GM18909 (cell line): ENCODE measurements around the gene NXPH4.

Experiments
- ATAC-seq: cut with Tn5 transposase; IDR thresholded peaks from one replicate; pipeline ENCODE4 v1.9.1; 2021; ENCODE audit warnings: mild to moderate bottlenecking; ENCODE audit not compliant: unreplicated experiment, poor library complexity

Gene NXPH4

DNA sequence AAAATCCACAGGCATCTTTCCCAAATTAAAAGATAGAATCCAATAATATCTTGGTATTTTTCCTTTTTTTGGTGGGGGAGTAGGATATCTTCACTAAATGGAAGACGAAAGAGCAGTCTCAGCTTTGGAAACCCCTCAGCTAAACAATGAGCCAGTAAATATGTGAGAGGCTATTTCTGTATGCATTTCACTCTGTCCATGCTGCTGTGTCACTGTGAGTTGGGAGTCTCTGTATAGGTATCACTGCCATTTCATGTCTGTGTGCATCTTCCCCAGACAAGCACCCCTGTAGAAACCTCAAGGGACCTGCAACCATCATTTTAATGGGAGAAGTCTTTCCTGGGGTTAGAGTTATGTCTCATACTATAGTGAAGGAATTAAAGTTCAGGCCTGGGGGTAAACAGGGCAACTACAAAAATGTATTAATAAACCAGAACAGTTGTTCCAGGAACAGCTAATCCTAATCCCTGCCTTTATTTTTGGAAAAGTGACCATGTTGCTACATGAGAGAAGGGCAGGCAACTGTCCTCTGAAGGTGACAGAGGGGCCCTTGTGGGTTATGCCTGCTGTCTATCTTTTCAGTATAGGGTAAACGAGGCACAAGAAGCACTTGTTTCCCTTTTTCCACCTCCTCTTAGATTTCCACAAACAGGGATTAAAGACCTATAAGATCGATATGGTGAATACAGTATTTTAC, 45.7 kb downstream of the NXPH4 start:
- ATAC-seq, result no peak

DNA sequence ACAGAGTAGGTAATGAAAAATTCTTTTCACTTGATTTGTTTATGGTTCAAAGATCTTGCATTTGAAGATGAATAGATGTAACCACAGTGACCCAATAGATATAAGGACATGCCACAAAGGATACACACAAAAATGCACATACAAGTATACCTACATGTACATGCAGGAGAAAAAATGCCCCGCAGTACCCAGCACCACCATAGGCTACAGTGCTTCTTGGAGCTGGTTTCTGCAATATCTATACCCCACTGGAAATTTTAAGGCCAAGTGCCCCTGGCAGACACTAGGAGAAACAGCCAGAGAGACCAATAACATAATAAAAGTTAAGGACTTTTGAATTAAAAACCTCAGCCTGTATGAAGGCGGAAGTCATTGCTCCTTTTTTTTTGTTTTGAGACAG, 46.5 kb downstream of the NXPH4 start:
- ATAC-seq, result no peak

DNA sequence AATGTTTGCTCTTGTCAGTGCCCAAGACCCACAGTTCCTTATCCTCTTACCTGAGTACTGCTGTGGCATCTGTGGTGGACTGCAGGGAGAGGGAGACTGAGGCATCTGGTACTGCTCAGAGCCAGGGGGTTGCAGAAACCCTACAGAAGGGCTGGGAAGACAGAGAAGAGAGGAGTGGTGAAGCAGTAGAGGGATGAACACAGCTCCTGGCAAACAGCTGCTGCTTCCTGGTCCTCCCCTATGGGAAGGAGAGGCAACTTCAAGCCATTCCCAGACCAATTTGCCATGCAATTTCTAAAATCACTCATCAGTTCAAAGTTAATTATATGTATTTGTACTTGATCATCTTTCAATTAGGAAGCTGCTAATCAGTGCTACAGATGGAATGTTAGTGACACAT, 50.1 kb downstream of the NXPH4 start:
- ATAC-seq, result no peak

DNA sequence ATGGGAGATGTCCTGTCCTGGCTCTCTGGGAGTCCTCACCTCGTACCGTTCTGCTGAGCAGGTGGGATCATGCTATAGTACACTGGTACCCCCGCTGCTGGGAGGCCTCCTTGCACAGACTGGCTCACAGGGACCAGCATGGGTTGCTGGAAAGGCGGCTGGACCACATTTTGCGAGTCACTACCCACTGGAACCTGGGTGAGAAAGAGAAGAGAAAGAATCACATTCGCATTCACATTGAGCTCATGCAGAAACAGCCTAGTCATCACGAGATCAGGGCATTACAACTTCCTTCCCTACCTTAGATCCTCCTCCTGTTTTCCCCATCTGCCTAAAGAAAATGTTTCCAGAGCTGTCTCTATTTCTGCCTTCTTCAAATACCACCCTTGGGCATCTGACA, 51.7 kb downstream of the NXPH4 start:
- no peak for ATAC-seq

DNA sequence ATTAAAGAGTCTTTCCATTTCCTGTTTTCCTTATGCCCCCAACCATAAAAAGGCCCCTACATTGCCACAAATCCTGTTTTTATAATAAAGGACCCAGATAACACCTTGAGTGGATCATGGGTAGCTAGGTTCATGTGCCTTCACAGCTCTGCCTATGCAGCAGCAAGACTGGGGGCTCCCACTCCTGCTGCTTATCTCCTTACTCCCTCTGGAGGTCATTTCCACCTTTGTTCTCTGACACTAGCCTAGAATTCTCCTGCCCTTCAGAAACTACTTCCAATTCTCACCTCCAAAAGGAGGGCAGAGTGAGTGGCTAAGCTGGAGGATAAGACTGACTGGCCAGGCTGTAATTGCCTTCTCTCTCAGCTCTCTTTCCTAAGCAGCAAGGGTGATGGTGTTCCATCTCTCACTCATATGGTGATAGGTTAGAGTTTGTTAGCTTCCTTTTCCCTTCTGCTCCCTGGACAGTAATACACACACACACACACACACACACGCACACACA, 54.4 kb downstream of the NXPH4 start:
- ATAC-seq, result no peak

DNA sequence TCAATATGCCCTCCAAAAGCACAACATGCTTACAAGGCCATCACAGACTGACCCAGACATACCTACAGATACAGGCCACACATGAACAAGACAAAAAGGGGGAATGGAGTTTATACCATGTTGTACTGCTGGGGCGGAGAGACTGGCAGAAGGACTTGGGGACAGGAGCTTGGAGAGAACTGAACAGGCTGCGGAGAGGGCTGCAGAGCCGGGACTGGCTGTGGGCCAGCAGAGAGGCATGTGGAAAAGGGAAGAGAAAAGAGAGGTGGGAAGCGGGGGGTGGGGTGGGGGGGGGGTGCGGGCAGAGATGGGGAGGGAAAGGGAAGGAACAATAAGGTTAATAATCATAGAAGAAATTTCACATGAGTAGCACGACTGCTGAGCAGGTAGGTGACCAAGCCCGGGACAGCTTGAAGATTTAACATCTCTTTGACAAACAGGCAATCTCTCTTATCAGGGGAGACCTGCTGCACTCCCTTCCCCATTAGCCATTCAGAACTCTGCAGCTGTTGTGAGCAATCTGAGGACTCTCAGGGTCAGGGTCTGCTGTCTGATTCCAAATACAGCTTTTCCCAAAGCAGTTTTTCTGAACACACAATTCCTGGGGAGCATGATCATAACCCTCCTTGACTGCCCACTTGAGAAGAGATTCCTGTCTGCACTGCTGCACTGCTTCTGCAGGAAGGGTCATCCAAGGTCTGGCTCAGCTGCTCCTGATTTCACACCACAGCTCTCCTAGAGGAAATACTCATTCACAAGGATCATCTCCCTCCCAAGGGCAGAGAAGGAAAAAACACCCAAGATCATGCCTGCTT, 56.0 kb downstream of the NXPH4 start:
- no peak for ATAC-seq

DNA sequence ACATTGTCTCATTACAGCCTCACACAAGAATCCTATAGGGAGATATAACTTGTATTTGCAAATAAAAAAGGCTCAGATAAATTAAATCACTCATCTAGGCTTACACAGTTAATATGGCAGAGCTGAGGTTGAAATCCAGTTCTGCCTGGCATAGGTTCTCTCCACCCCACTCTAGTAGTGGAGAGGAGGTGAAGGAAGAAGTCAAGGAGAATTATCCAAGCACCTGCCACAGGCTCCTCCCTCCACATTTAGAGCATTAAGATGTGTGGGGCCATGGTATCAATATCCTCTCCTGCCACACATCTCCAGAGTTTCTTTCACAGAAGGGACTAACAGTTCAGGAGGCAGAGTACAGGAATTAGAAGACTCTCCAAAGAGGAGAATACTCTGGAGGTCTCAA, 56.9 kb downstream of the NXPH4 start:
- ATAC-seq, result no peak
